ENCODE data around the gene ST6GALNAC4.
A peak's percentile ranks its signal among the peaks of the same experiment; 100 is the strongest.

Gene ST6GALNAC4, protein sequence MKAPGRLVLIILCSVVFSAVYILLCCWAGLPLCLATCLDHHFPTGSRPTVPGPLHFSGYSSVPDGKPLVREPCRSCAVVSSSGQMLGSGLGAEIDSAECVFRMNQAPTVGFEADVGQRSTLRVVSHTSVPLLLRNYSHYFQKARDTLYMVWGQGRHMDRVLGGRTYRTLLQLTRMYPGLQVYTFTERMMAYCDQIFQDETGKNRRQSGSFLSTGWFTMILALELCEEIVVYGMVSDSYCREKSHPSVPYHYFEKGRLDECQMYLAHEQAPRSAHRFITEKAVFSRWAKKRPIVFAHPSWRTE

DNA sequence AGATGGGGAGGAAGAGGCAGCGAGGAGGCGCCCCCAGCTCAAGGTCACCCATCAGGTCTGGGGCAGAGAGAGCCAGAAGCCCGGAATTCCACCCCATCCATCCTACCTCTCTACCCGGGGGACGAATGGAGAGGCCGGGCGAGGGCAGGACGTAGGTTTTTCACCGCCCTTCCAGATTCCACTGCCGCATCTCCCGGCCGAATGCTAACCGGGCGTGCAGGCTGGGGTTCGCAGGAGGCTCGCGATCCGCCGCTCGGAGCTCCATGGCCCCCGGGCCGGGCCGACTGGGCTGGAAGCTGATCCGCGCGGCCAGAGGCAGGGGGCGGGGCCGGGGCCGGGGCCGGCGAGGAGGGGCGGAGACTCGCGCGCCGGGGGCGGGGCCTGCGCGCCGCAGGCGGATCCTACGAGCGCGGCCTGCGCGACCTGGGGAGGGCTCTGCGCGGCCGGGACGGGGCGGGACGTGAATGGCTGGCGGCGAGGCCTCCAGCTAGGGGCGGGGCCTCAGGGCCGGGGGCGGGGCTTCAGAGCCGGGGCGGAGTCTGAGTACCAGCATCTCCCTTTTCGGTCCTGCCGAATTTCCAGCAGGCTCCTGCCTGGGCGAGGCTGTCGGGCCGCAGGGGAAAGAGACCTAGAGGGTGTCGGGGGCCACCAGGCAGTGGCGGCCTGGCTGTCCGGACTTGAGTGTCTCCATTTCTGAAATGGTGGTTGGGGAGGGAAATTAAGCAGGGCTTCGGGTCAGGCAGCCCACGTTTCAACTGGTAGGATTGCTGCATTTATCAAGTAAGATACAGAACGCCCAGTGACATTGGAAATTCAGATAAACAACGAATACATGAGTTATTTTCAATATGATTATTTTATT, at the start of gene ST6GALNAC4:
ST6GALNAC4 (minus strand) TSS at position 322 of the 862 bp plus-strand sequence. CDS start 622 bp downstream, outside the sequence.
- DNase-seq = peak; percentile 85

DNA sequence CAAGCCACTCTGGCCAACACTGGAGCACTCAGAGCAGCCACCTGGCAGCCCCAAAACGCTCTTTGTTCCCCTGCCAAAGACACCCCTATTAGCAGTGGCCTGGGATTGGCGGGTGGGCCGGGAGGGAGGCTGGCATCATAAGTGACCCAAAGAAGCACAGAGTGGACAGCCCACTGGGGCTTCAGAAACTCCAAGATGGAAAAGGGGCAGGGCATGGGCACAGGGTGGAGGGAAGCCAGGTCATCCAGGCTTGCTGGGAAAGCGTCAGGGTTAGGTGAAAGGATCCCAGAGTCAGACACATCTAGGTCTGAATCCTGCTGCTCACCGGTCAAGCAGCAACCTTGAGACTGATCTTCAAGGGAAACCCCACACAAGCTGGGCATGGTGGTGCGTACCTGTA, 49.1 kb upstream of the ST6GALNAC4 start:
- no peak for DNase-seq

DNA sequence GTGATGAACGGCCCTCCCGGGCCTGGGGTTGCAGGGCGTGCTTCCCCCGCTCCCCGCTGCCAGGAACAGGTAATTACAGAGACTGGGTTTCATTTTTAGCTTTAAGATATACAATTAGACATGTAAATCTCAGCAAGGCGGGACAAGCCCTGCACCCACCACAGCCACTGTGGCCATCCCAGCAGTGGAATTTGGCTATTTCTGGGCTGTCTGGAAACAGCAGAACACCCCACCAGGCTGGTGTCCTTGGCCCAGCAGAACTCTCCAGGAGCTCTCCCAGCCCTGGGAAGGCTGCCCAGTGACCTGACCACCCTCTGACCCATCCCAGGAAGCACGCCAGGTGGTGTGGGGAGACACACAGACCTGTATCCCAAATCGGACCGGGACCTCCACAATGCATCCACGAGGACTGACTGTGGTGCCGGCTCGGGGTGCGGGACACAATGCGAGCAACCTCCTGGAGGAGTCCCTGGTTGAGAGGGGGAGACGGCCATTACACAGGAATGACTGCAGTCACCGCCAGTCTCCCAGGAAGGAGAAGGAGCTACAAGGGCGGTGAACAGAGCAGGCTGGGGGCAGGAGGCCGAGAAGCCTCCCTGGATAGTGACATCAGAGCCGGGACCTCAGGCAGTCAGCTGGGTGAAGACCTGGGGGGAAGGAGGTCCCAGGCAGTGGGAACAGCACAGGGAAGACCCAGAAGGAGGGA, 46.7 kb upstream of the ST6GALNAC4 start:
- DNase-seq = no peak

DNA sequence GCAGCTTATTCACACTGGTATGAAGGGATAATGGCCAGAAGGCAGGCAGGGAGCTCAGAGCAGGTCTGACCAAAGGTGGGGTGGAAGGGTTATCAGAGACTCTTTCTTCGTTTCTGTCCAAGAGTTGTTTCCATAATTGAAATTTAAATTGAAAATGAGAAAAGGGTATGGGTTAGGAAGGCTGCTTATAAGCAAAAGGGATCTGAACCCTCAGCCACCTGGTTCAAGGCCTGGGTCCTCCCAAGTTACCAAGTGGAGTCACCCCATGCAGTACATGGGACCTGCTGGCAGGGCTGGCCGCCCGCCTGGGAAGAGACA, 46.2 kb upstream of the ST6GALNAC4 start:
- DNase-seq = no peak

DNA sequence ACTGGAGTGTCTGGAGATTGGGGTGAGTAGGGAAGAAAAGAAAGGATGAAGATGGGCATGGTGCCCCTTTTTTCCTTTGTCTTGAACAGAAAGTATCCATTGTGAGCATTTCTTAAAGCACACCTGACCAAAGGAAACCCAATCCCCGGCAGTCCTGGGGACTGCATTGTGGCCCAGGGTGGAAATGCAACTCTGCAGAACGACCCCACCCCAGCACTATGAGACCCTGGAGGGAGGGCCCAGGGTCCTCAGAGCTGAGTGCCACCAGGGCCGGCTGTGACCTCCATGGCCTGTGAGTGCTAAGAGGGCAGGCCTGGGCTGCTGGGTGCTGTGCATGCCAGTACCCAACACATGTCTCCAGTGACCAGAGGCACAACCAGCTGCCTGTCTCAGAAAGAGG, 45.4 kb upstream of the ST6GALNAC4 start:
- DNase-seq = no peak

DNA sequence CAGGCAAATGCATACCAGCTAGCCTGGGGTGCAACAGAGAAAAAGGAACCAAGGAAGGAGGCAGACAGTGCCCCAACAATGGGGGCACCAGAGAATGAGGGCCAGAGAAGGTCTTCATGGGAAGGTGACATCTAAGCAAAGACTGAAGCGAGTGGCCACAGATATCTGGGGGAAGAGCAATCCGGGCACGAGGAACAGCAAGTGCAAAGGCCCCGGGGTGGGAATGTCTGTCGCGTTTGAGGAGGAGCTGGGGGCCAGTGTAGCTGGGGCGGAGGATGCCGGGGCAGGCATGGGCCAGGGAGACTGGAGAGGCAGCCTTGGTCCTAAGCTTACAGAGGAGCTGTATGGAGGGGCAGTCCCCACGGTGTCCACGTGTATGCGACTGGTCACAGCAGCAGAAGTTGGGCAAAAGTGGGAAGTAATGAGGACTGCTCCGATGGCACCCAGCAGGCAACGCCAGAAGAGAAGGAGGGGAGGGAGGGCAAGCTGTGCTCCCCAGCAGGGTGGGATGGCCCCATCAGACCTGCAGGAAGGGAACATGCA, 44.8 kb upstream of the ST6GALNAC4 start:
- no peak for DNase-seq

DNA sequence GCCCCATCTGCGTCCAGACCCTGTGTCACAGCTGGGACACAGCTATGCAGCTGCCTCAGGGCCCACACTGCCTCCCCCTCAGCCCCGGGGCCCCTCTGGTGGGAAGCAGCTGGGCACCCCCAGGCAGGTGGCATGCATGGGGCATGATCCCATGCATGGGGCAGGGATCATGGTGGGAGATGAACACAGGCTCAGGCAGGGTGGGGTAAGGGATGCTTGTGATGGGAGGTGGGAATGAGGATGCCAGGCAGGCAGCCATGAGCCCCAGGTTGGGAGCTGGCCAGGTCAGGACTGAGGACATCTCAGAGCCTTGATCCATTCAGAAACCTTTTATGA, 44.3 kb upstream of the ST6GALNAC4 start:
- DNase-seq = no peak

DNA sequence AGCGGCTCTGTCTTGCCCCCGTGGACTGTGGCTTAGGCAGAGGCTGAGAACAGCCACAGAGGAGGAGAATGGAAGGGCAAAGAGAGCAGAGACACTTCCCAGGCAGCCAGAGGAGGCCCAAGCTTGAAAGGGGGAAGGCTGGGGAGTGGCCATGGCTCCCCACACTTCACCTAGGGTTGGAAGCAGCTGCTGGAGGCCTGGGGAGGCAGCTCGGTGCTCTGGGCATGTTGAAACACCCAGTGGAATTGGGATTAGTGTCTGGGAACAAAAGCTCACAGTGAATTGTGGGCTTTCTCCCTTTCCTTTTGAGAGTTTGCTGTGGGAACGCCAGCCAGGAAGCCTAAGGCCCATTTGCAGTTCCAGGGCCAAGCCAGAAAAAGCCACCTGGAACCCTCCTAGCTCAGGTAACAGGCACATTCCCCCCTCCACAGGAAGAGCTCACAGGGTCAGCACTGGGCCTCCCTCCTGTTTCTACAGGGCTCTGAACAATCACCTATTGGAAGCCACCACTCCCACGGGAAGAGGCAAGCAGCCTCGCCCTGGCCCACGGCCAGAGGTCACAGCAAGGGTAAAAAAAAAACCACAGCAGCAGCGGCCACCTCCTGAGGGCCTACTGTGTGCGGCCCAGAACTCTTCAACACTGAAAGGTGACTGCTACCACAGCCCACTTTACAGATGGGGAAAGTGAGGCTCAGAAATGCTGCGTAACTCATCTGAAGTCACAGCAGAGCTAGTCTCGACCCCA, 43.7 kb upstream of the ST6GALNAC4 start:
- DNase-seq = peak; percentile 64

DNA sequence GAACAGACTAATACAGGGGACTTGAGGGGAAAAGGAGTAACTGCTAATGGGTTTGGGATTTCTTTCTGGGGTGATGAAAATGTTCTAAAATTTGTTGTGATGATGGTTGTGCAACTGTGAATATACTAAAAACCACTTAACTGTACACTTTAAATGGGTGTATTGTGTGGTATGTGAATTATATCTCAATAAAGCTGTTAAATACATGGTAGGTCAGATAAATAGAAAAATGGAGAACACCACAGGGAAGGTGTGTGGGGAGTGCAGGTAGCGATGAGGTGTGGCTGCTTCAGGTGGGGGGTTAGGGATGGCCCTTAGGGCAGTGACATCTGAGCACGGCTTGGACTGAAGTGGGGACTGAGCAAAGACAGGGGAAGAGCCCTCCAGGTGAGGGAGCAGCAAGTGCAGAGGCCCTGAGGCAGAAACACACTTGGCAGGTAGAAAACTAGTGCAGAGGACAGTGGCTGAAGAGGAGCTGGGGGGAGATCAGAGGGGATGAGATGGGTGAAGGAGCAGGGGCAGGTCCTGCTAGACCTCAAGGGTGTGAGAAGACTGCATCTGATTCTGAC, 43.1 kb upstream of the ST6GALNAC4 start:
- no peak for DNase-seq

DNA sequence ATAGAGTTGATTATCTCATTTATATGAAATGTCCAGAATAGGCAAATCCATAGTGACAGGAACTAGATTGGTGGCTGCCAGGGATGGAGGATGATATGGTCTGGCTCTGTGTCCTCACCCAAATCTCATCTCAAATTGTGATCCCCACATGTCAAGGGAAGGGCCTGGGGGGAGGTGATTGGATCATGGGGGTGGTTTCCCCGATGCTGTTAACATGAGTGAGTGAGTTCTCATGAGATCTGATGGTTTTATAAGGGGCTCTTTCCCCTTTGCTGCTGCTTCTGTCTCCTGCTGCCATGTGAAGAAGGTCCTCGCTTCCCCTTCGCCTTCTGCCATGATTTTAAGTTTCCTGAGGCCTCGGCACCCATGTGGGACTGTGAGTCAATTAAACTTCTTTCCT, 42.6 kb upstream of the ST6GALNAC4 start:
- no peak for DNase-seq

DNA sequence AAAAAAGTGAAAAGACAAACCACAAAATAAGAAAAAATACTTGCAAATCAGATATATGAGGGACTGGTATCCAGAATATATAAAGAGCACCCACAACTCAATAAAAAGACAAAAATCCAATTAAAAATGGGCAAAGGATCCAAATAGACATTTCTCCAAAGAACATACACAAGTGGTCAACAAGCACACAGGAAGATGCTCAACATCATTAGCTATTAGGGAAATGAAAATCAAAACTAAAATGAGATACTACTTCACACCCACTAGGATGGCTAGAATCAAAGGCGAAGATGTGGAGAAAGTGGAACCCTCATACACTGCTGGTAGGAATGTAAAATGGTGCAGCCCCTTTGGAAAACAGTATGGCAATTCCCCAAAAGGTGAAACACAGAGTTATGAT, 41.9 kb upstream of the ST6GALNAC4 start:
- DNase-seq = no peak

DNA sequence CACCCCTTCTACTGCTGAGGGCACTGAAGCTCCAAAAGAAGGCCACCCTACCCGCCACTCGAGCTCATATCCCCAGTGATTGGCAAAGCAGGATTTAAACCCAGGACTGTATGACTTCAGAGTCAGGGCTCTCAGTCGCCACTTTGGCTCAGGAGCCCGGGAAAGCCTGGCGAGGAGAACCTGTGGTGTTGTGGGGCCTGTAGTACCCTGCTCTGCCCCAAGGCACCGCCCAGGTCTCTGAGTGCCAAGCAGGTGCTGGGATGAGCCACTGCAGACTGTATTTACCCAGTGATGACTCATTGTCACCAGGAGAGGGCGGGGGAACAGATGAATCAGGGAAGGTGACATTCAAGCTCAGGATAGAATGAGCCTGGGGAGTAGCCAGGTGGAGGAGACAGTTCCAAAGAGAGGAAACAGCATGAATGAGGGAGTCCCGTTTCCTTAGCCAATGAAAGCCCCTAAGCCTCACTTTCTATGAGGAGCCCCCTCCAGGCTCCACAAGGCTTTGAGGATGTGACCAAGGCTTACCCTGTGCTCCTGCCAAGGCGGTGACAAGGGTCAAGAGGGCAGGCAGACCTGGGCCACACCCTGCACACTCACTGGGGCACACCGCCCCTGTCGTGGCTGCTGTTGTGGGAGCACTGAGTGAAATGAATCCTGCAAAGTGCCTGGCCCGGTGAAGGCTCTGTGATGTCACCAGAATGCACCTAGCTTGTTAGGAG, 38.6 kb upstream of the ST6GALNAC4 start:
- peak; percentile 88 for DNase-seq

DNA sequence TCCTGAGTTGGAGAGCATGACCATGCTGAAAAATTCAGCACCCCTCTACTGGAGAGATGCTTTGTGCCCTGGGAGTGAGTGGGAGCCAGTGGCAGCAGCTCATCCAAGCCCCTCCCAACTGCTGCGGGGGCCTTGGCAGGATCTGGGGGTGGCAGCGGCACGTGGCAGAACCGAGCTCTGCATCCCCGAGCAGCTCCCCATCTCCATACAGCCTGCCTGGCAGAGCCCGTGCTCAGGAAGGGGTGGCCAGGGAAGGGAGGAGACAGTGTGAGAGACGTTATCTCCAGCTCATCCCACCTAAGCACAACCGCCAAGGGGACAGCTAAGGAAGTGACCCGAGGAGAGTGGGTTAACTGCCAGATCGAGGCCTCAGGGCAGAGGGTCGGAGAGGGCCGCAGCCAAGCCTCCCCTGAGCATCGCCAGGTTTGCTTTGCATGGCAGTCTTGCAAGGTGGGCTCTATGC, 38.0 kb upstream of the ST6GALNAC4 start:
- DNase-seq = no peak

DNA sequence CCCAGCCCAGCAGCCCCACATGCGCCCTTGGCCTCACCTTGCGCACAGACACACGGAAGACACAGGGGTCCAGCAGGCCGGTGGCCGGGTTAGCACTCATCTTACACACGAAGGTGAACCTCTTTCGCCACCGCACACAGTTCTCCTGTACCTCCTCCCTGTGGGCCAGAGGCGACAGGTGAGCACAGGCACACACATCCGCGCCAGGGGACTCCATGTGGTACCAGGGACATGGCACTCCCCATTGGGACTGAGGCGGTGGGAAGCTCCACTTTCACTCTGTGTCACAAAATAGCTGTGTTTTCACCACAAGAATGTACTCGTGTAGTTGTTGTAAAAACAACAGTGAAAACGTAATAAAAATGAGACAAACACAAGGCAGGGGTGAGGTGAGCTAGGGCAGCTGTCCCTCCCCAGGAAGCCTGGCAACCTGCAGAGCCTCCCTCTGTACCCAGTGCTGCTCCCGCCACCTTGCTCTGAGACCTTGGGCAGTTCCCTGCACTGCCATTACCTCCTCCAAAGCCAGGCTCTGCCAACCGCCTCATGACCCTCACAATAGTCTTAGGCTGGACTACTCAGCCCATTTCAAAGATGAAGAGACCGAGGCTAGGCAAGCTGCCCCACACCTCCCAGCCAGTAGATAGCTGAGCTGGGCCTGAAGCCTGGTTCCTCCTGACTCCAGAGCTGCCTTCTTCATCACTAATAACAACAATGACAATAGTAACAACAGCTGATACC, 37.1 kb upstream of the ST6GALNAC4 start:
- DNase-seq = no peak

DNA sequence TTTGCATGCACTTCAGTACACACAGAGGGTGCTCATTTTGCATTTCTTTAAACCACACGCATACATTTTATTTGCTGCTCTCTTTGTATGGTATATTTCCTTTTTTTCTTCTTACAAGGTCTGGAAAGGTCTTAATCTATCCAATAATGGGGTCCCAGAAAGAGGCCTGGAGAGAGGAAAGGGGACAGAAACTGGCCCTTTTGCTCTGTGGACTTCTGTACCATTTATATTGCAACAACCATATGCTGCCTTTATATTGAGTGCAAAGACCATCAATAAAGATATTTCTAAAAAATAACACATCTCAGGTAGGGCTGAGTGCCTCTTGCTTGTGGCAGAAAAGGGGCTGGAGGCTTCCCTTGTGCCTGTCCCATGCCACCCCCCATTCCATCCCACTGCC, 36.3 kb upstream of the ST6GALNAC4 start:
- DNase-seq = no peak

DNA sequence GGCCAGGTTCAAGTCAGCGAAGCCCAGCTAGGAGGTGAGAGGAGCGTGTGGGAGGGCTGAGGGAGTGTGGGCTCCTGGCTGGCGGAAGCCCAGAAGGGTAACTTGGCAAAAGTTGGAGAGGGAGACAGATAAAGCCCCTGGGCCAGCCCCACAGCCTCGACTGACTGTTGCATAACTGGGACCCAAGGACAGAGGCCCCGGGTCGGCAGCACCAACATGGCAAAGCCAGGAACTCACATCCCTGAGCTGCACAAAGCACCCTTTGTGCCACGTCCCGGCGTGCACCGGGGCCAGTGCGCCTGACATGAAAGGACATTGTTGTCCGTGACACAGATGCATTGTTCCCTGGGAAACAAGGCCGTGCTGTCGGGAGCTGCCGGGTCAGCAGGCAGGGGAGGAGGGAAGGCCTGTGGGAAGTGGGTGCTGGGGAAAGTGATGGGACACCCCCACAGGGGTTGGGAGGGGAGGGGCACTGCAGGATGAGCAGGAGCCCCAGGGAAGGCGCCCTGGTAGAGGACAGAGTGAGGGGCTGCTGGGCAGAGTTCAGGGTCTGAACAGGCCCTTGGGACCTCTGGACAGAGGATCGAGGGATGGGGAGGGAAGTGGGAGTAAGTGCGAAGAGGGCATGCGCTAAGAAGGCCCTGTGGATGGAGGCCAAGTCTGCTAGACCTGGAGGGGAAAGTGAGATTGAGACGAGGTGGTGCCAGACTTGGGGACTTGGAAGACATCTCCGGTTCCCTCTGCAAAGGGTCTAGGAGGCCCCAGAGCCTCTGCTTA, 33.9 kb upstream of the ST6GALNAC4 start:
- DNase-seq = no peak

DNA sequence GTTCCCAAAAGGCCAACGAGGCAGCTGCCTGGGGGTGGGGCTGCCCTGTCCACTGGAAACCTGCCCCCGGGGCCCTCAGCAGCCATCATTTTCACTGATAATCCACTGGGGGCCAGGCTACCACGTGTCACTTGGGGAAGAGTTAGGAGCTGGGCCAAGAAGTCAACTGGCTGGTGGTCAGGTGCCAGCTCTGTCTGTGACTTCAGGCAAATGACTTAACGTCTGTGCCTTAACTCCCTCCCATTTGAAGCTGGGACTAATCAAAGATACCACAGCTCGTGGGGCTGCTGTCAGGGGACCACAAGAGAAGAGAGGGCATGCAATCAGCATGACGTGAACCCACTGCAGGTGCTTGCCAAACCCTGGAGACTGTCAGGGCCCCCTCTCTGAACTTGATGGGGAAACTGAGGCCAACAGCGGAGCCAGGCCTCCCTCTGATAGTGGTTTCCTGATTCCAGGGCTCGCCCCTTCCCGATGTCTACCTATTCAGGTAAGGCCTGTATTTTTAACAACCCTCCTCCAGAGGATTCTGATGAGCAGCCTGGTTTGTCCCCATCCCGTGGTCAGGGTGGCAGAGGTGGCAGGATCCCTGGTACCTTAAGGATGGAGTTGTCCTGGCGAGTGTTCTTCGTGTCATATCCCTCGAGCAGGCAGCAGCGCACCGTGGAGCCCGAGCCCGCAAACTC, 33.1 kb upstream of the ST6GALNAC4 start:
- no peak for DNase-seq

DNA sequence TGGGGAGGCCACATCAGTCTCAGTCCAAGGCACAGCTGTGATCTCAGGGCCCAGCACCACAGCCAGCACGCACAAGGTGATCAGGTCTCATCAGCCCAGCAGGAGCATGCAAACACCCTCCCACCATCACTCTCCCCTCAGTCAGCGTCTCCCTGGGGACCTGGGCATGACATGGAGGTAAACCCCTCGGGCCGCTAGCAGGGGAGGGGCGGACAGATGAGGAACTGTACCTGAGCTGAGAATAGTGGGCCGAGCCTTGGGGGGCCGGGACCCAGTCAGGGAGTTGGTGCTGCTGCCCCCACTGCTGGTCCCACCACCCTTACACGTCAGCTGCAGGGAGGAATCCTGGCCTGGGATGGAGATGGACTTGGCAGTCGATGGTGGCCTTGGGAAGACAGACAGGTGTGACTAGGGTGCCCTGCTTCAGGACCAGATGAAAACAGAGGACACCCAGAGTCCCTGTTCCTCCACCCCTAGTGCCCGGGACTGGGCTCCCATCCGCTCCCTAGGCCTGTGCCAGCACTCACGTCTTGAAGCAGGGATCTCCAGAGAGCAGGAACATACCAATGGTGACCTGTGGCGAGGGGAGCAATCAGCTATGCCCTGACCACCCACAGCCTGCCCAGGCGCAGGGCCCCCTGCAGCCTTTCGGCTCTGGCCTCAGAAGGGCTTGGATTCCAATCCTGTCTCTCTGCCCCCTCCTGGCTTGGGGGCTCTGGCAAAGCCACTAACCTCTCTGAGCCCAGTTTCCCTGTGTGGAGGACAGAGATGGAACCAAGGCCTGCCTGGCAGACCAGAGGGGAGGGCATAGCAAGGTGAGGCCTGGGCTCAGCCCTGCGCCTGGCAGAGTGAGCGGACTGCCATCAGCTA, 31.2 kb upstream of the ST6GALNAC4 start:
- DNase-seq = no peak

DNA sequence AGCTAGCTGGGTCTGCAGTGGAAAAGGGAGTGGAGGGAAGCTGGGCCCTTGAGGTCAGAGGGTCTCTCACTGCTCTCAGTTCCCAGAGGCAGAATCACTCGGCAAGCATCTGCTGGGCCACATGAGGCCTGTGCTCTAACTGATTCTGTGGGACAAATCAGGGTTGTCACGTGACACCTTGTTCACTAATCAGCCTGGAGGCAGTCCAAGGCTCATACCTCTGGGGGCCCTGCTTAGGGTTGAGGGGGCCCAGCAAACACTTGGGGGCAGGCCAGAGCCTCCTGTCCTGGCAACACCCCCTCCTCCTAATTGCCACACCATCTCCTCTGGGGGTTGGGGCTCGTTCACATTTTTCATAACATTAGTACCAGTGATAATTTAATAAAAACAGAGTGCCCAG, 29.9 kb upstream of the ST6GALNAC4 start:
- DNase-seq = no peak

All from NCI-H2107 (cell line).